WTC11 (cell line): ENCODE data around the gene ARHGDIG. TPM values are rescaled to one million over a fixed set of nuclear protein-coding genes. Genes with fewer than 3 reads are reported as not detected.

ENCODE experiments used
- ATAC-seq: fragments of 200-7000 bp; cut with Tn5 transposase; 2 replicates; pipeline ENCODE4 v1.10.0; 2021; ENCODE audit warnings: mild to moderate bottlenecking, moderate library complexity
- CTCF ChIA-PET: fragments of 300-600 bp; sonication (Branson Sonifier 250); formaldehyde crosslinking; loops from one replicate; lab custom pipeline; 2021; ENCODE audit warnings: antibody characterized with exemption; lab: Charles Lee
- POLR2A ChIA-PET: fragments of 350-600 bp; sonication (Branson Sonifier 250); formaldehyde crosslinking; loops from one replicate; lab custom pipeline; 2021; ENCODE audit warnings: antibody characterized with exemption; lab: Charles Lee
- DNase-seq: peaks from one replicate; pipeline ENCODE4 v3.0.0; 2021; ENCODE audit warnings: low spot score
- H3K27ac Mint-ChIP-seq: 2 replicates; pipeline ENCODE4 v1.8.0; 2021; ENCODE audit warnings: mixed read lengths
- H3K27me3 Mint-ChIP-seq: 2 replicates; pipeline ENCODE4 v1.8.0; 2021; ENCODE audit warnings: low read depth, mild to moderate bottlenecking, moderate library complexity, mixed read lengths
- H3K36me3 Mint-ChIP-seq: 2 replicates; pipeline ENCODE4 v1.8.0; 2021; ENCODE audit warnings: mixed read lengths
- H3K4me1 Mint-ChIP-seq: 2 replicates; pipeline ENCODE4 v1.8.0; 2022; ENCODE audit warnings: mixed read lengths
- H3K4me3 Mint-ChIP-seq: 2 replicates; pipeline ENCODE4 v1.8.0; 2021; ENCODE audit warnings: mild to moderate bottlenecking, moderate library complexity, mixed read lengths
- H3K9me3 Mint-ChIP-seq: 2 replicates; pipeline ENCODE4 v1.8.0; 2021; ENCODE audit warnings: mixed read lengths
- ATF1 ChIP-seq: sonication (generic); formaldehyde crosslinking; IDR thresholded peaks from 2 replicates; pipeline ENCODE4 v1.8.1; 2023; ENCODE audit warnings: mild to moderate bottlenecking, moderate library complexity, missing genetic modification reagents
- CBFB ChIP-seq: sonication (generic); formaldehyde crosslinking; IDR thresholded peaks from 2 replicates; pipeline ENCODE4 v1.8.1; 2022; ENCODE audit warnings: mild to moderate bottlenecking, low read depth, missing genetic modification reagents
- FOXK1 ChIP-seq: sonication (generic); formaldehyde crosslinking; IDR thresholded peaks from 2 replicates; pipeline ENCODE4 v1.8.0; 2022; ENCODE audit warnings: mild to moderate bottlenecking, moderate library complexity, missing genetic modification reagents
- IRF2 ChIP-seq: sonication (generic); formaldehyde crosslinking; IDR thresholded peaks from 2 replicates; pipeline ENCODE4 v1.8.0; 2022; ENCODE audit warnings: low read depth, missing genetic modification reagents, borderline replicate concordance
- JAZF1 ChIP-seq: fragments of 250-450 bp; sonication (Bioruptor Pico); IDR thresholded peaks from 2 replicates; pipeline ENCODE4 v1.9.0; 2021; ENCODE audit warnings: moderate library complexity, mild to moderate bottlenecking, inconsistent platforms
- NFE2L1 ChIP-seq: sonication (generic); formaldehyde crosslinking; IDR thresholded peaks from 2 replicates; pipeline ENCODE4 v1.8.1; 2023; ENCODE audit warnings: missing genetic modification reagents
- RELA ChIP-seq: sonication (generic); formaldehyde crosslinking; IDR thresholded peaks from 2 replicates; pipeline ENCODE4 v1.8.1; 2022; ENCODE audit warnings: missing genetic modification reagents, mild to moderate bottlenecking, borderline replicate concordance
- RORB ChIP-seq: fragments of 250-450 bp; sonication (Bioruptor Pico); IDR thresholded peaks from 2 replicates; pipeline ENCODE4 v1.9.0; 2021; ENCODE audit warnings: mild to moderate bottlenecking
- TCF7 ChIP-seq: sonication (generic); formaldehyde crosslinking; IDR thresholded peaks from 2 replicates; pipeline ENCODE4 v1.8.0; 2022; ENCODE audit warnings: mild to moderate bottlenecking, low read depth, missing genetic modification reagents, moderate library complexity
- TP53 ChIP-seq: sonication (generic); formaldehyde crosslinking; IDR thresholded peaks from 2 replicates; pipeline ENCODE4 v1.8.1; 2023; ENCODE audit warnings: mild to moderate bottlenecking, missing genetic modification reagents
- ZNF423 ChIP-seq: fragments of 250-450 bp; sonication (Bioruptor Pico); IDR thresholded peaks from 2 replicates; pipeline ENCODE4 v2.1.2; 2022; ENCODE audit warnings: mild to moderate bottlenecking, moderate library complexity
- total RNA-seq: library from RNA; stranded (reverse); gene quantifications from 3 replicates; pipeline ENCODE4 v1.2.3, GENCODE V29; 2021
- TF ChIP-seq, protein P1 (sequence below): sonication (generic); formaldehyde crosslinking; IDR thresholded peaks from 2 replicates; pipeline ENCODE4 v1.8.0; 2023; ENCODE audit warnings: missing genetic modification reagents, mild to moderate bottlenecking, borderline replicate concordance
- TF ChIP-seq, protein P2 (sequence below): sonication (generic); formaldehyde crosslinking; IDR thresholded peaks from 2 replicates; pipeline ENCODE4 v1.8.1; 2023; ENCODE audit warnings: mild to moderate bottlenecking, missing genetic modification reagents, moderate library complexity
- TF ChIP-seq, protein P3 (sequence below): sonication (generic); formaldehyde crosslinking; IDR thresholded peaks from 2 replicates; pipeline ENCODE4 v1.8.1; 2023; ENCODE audit warnings: mild to moderate bottlenecking, moderate library complexity, missing genetic modification reagents
- TF ChIP-seq, protein P4 (sequence below): sonication (generic); formaldehyde crosslinking; IDR thresholded peaks from 2 replicates; pipeline ENCODE4 v1.8.0; 2022; ENCODE audit warnings: mild to moderate bottlenecking, missing genetic modification reagents
- TF ChIP-seq, protein P5 (sequence below): sonication (generic); formaldehyde crosslinking; conservative IDR thresholded peaks from 2 replicates; pipeline ENCODE4 v1.8.1; 2022; ENCODE audit warnings: mild to moderate bottlenecking, missing genetic modification reagents

The ARHGDIG gene
- total RNA-seq, 1 experiment from 2014 or later, result 4.0 TPM

DNA sequence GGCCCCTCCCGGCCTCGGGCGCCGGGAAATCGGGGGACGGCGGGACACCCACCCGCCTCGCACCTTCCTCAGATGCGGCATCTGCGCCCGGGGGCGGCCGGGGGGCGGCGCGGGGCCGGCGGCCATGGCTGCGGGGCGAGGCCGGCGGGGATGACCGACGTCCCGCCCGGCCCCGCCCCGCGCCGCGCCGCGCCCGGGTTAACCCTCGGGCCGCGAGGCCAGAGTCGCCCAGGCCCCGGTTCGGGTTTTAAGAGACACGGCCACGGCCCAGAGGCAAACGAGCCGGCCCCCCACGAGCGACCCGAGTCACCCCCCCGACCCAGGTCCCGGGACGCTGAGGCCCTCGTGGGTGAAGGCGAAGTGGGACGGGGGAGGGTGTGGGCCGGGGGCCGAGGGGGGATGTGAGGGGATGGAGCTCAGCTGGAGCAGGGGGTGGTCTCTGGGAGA is 4.6 kb upstream of the ARHGDIG start, which contains the start of gene RGS11:
TSS of gene RGS11 (minus strand) at position 159 of the 447 bp plus-strand sequence. CDS start at position 126, 33 bp downstream.
- CTCF ChIA-PET, result interaction anchor here (0.6 to 1.8 kb wide), 5 partner anchors 24 to 116 kb away, joined by 3 to 8 read pairs (median 4); no protein-coding TSS in a partner anchor
- TF ChIP-seq FOXK1 (CRISPR knock-in tag) (no peak), TP53 (CRISPR knock-in tag) (no peak), CBFB (CRISPR knock-in tag) (no peak), ATF1 (CRISPR knock-in tag) (no peak)
- TF ChIP-seq, protein P1, sequence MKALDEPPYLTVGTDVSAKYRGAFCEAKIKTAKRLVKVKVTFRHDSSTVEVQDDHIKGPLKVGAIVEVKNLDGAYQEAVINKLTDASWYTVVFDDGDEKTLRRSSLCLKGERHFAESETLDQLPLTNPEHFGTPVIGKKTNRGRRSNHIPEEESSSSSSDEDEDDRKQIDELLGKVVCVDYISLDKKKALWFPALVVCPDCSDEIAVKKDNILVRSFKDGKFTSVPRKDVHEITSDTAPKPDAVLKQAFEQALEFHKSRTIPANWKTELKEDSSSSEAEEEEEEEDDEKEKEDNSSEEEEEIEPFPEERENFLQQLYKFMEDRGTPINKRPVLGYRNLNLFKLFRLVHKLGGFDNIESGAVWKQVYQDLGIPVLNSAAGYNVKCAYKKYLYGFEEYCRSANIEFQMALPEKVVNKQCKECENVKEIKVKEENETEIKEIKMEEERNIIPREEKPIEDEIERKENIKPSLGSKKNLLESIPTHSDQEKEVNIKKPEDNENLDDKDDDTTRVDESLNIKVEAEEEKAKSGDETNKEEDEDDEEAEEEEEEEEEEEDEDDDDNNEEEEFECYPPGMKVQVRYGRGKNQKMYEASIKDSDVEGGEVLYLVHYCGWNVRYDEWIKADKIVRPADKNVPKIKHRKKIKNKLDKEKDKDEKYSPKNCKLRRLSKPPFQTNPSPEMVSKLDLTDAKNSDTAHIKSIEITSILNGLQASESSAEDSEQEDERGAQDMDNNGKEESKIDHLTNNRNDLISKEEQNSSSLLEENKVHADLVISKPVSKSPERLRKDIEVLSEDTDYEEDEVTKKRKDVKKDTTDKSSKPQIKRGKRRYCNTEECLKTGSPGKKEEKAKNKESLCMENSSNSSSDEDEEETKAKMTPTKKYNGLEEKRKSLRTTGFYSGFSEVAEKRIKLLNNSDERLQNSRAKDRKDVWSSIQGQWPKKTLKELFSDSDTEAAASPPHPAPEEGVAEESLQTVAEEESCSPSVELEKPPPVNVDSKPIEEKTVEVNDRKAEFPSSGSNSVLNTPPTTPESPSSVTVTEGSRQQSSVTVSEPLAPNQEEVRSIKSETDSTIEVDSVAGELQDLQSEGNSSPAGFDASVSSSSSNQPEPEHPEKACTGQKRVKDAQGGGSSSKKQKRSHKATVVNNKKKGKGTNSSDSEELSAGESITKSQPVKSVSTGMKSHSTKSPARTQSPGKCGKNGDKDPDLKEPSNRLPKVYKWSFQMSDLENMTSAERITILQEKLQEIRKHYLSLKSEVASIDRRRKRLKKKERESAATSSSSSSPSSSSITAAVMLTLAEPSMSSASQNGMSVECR (CRISPR knock-in tag), result no peak
- TF ChIP-seq, protein P2, sequence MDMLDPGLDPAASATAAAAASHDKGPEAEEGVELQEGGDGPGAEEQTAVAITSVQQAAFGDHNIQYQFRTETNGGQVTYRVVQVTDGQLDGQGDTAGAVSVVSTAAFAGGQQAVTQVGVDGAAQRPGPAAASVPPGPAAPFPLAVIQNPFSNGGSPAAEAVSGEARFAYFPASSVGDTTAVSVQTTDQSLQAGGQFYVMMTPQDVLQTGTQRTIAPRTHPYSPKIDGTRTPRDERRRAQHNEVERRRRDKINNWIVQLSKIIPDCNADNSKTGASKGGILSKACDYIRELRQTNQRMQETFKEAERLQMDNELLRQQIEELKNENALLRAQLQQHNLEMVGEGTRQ (CRISPR knock-in tag), result no peak
- no peaks in the 10 kb centered on the region for H3K36me3 Mint-ChIP-seq
- H3K27me3 Mint-ChIP-seq, result peaks cover 43% of the 10 kb centered on the region
- peak within 1 kb of the TSS; percentile 66 for H3K4me3 Mint-ChIP-seq
- H3K9me3 Mint-ChIP-seq, result no peaks in the 10 kb centered on the region
- DNase-seq, result no peak
- POLR2A ChIA-PET, result interaction anchor here (0.6 kb wide), 1 partner anchor 16 kb away, joined by 3 read pairs; no protein-coding TSS in a partner anchor
- no peaks in the 10 kb centered on the region; the same call in 1 of the 2 replicates for H3K4me1 Mint-ChIP-seq
- ATAC-seq, result no peak
- no peak within 1 kb of the TSS for H3K27ac Mint-ChIP-seq

GRCh38 chr16:276426-277077 is 3.8 kb upstream of the ARHGDIG start:
- CTCF ChIA-PET, result interaction anchor here (0.7 to 1.8 kb wide), 5 partner anchors 23 to 86 kb away, joined by 3 to 8 read pairs (median 4); no protein-coding TSS in a partner anchor
- ATAC-seq (no peak), DNase-seq (no peak)
- Mint-ChIP-seq H3K4me3 (peak overlapping the region; percentile 66), H3K4me1 (no peaks in the 10 kb centered on the region; the same call in 1 of the 2 replicates), H3K27me3 (peaks cover 50% of the 10 kb centered on the region), H3K36me3 (no peaks in the 10 kb centered on the region), H3K9me3 (no peaks in the 10 kb centered on the region), H3K27ac (no peak overlapping the region)
- TF ChIP-seq RORB (CRISPR knock-in tag) (no peak), IRF2 (no peak), JAZF1 (CRISPR knock-in tag) (no peak), NFE2L1 (CRISPR knock-in tag) (no peak), TCF7 (CRISPR knock-in tag) (no peak), RELA (CRISPR knock-in tag) (no peak), ZNF423 (no peak)
- TF ChIP-seq, protein P3, sequence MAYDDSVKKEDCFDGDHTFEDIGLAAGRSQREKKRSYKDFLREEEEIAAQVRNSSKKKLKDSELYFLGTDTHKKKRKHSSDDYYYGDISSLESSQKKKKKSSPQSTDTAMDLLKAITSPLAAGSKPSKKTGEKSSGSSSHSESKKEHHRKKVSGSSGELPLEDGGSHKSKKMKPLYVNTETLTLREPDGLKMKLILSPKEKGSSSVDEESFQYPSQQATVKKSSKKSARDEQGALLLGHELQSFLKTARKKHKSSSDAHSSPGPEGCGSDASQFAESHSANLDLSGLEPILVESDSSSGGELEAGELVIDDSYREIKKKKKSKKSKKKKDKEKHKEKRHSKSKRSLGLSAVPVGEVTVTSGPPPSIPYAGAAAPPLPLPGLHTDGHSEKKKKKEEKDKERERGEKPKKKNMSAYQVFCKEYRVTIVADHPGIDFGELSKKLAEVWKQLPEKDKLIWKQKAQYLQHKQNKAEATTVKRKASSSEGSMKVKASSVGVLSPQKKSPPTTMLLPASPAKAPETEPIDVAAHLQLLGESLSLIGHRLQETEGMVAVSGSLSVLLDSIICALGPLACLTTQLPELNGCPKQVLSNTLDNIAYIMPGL, result no peak
- TF ChIP-seq, protein P2 (CRISPR knock-in tag), result no peak
- TF ChIP-seq, protein P4, sequence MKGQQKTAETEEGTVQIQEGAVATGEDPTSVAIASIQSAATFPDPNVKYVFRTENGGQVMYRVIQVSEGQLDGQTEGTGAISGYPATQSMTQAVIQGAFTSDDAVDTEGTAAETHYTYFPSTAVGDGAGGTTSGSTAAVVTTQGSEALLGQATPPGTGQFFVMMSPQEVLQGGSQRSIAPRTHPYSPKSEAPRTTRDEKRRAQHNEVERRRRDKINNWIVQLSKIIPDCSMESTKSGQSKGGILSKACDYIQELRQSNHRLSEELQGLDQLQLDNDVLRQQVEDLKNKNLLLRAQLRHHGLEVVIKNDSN (CRISPR knock-in tag), result no peak
- TF ChIP-seq, protein P5, sequence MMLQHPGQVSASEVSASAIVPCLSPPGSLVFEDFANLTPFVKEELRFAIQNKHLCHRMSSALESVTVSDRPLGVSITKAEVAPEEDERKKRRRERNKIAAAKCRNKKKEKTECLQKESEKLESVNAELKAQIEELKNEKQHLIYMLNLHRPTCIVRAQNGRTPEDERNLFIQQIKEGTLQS (CRISPR knock-in tag), result no peak
- POLR2A ChIA-PET, result no interaction called here
